Superior temporal gyrus (tissue), 1 donor: ENCODE results near the gene CTSZ.
A peak's percentile ranks its signal among the peaks of the same experiment; 100 is the strongest.
"Not testable (repeated sequence)": the region's sequence is repeated elsewhere in the genome, so short reads cannot be mapped to it uniquely, and the experiment has no call there.

ENCODE experiments used
- DNase-seq: peaks from one replicate; pipeline ENCODE4 v3.0.0-alpha.2; 2016; ENCODE audit errors: extremely low spot score

Gene CTSZ

GRCh38 chr20:58997141-58997770 is 9.8 kb downstream of the CTSZ start:
- DNase-seq, result no peak

- DNase-seq, result no peak
Observed at GRCh38 chr20:58996226-58996611, 10.8 kb downstream of the CTSZ start.

GRCh38 chr20:58995461-58996225 is 11.4 kb downstream of the CTSZ start:
- DNase-seq, result no peak

- no peak for DNase-seq
Observed at GRCh38 chr20:58994390-58995159, 12.5 kb downstream of the CTSZ start.

GRCh38 chr20:58993332-58994248 is 13.5 kb downstream of the CTSZ start:
- no peak for DNase-seq

GRCh38 chr20:58992911-58993310 is 14.1 kb downstream of the CTSZ start:
- no peak for DNase-seq

GRCh38 chr20:58991715-58992114 is 15.3 kb downstream of the CTSZ start:
- peak; percentile 36 for DNase-seq

- no peak for DNase-seq
Observed at GRCh38 chr20:58990651-58991445, 16.2 kb downstream of the CTSZ start.

- no peak for DNase-seq
Observed at GRCh38 chr20:58989196-58989595, 17.9 kb downstream of the CTSZ start.

GRCh38 chr20:58988565-58988882 is 18.5 kb downstream of the CTSZ start:
- DNase-seq, result no peak

GRCh38 chr20:58987790-58988564 is 19.1 kb downstream of the CTSZ start:
- no peak for DNase-seq

GRCh38 chr20:58986968-58987517 is 20.0 kb downstream of the CTSZ start:
- no peak for DNase-seq

- no peak for DNase-seq
Observed at GRCh38 chr20:58986286-58986967, 20.6 kb downstream of the CTSZ start.

GRCh38 chr20:58985656-58986055 is 21.4 kb downstream of the CTSZ start:
- DNase-seq, result no peak

- no peak for DNase-seq
Observed at GRCh38 chr20:58984691-58985090, 22.4 kb downstream of the CTSZ start.

- not testable (repeated sequence) for DNase-seq
Observed at GRCh38 chr20:58983115-58983468, 24.0 kb downstream of the CTSZ start.

GRCh38 chr20:58982406-58983114 is 24.5 kb downstream of the CTSZ start:
- no peak for DNase-seq

- no peak for DNase-seq
Observed at GRCh38 chr20:58981628-58982364, 25.3 kb downstream of the CTSZ start.
